ENCODE data around the gene TMEM59.

DNA sequence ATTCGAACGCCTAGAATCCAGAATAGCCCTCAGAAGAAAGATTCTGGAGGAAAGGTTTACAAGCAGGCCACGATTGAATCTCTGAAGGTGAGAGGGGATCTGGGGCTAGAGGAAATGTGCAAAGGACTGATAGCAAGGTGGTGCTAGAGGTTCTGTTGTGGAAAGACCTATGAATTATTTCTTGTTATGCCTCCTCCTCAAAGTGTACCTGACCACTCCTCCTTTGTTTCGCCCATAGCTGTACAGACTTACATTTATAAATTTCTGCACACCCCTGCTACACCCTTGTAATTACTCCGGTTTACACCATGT lies 1.4 kb upstream of the TMEM59 start:
- TF ChIP-seq, protein P1, sequence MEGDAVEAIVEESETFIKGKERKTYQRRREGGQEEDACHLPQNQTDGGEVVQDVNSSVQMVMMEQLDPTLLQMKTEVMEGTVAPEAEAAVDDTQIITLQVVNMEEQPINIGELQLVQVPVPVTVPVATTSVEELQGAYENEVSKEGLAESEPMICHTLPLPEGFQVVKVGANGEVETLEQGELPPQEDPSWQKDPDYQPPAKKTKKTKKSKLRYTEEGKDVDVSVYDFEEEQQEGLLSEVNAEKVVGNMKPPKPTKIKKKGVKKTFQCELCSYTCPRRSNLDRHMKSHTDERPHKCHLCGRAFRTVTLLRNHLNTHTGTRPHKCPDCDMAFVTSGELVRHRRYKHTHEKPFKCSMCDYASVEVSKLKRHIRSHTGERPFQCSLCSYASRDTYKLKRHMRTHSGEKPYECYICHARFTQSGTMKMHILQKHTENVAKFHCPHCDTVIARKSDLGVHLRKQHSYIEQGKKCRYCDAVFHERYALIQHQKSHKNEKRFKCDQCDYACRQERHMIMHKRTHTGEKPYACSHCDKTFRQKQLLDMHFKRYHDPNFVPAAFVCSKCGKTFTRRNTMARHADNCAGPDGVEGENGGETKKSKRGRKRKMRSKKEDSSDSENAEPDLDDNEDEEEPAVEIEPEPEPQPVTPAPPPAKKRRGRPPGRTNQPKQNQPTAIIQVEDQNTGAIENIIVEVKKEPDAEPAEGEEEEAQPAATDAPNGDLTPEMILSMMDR (IDR thresholded peaks at IDR 0.05 in 4 of 5, conservative IDR thresholded peaks at IDR 0.05 in 1 of 5), result no peak
- TF ChIP-seq POLR2A (IDR thresholded peaks at IDR 0.05), result no peak

Measured in gastrocnemius medialis (tissue), 4 donors.